Progenitor cell of endocrine pancreas (in vitro differentiated cells): ENCODE measurements around the gene FHL2. TPM values are rescaled to one million over a fixed set of nuclear protein-coding genes. Genes with fewer than 3 reads are reported as not detected.

Experiments
- DNase-seq: peaks from one replicate; pipeline ENCODE4 v3.0.0; 2021; ENCODE audit warnings: low spot score; ENCODE audit not compliant: unreplicated experiment
- H3K27ac Mint-ChIP-seq: 2 replicates; pipeline ENCODE4 v1.8.0; 2021; ENCODE audit warnings: mild to moderate bottlenecking, moderate library complexity, mixed read lengths
- H3K27me3 Mint-ChIP-seq: 2 replicates; pipeline ENCODE4 v1.8.0; 2021; ENCODE audit warnings: mixed read lengths
- H3K36me3 Mint-ChIP-seq: 2 replicates; pipeline ENCODE4 v1.8.0; 2022; ENCODE audit warnings: mixed read lengths; ENCODE audit not compliant: insufficient read depth
- H3K4me1 Mint-ChIP-seq: 2 replicates; pipeline ENCODE4 v1.8.0; 2021; ENCODE audit warnings: low read depth, mixed read lengths
- H3K4me3 Mint-ChIP-seq: 2 replicates; pipeline ENCODE4 v1.8.0; 2021; ENCODE audit warnings: low read depth, mild to moderate bottlenecking, moderate library complexity, mixed read lengths
- H3K9me3 Mint-ChIP-seq: 2 replicates; pipeline ENCODE4 v1.8.0; 2021; ENCODE audit warnings: low read depth, mixed read lengths
- total RNA-seq: library from RNA; stranded (reverse); gene quantifications from 2 replicates; pipeline ENCODE4 v1.2.1, GENCODE V29; 2021
- TF ChIP-seq, protein P1 (sequence below): fragments of 200-600 bp; sonication (generic); IDR thresholded peaks from one replicate; pipeline ENCODE4 v1.5.0; 2021; ENCODE audit warnings: antibody characterized with exemption, mild to moderate bottlenecking; ENCODE audit not compliant: unreplicated experiment

FHL2 gene
- total RNA-seq, 1 donor from 2014 or later, result 2.2 TPM

- no peaks in the 10 kb centered on the region for H3K9me3 Mint-ChIP-seq
- no peak overlapping the region for H3K4me3 Mint-ChIP-seq
- DNase-seq, result no peak
- H3K4me1 Mint-ChIP-seq, result no peaks in the 10 kb centered on the region
- no peaks in the 10 kb centered on the region for H3K27me3 Mint-ChIP-seq
- no peak overlapping the region for H3K27ac Mint-ChIP-seq
- no peaks in the 10 kb centered on the region for H3K36me3 Mint-ChIP-seq
- TF ChIP-seq, protein P1, sequence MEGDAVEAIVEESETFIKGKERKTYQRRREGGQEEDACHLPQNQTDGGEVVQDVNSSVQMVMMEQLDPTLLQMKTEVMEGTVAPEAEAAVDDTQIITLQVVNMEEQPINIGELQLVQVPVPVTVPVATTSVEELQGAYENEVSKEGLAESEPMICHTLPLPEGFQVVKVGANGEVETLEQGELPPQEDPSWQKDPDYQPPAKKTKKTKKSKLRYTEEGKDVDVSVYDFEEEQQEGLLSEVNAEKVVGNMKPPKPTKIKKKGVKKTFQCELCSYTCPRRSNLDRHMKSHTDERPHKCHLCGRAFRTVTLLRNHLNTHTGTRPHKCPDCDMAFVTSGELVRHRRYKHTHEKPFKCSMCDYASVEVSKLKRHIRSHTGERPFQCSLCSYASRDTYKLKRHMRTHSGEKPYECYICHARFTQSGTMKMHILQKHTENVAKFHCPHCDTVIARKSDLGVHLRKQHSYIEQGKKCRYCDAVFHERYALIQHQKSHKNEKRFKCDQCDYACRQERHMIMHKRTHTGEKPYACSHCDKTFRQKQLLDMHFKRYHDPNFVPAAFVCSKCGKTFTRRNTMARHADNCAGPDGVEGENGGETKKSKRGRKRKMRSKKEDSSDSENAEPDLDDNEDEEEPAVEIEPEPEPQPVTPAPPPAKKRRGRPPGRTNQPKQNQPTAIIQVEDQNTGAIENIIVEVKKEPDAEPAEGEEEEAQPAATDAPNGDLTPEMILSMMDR, result no peak
Observed at GRCh38 chr2:105385731-105386540, 12.9 kb downstream of the FHL2 start.

DNA sequence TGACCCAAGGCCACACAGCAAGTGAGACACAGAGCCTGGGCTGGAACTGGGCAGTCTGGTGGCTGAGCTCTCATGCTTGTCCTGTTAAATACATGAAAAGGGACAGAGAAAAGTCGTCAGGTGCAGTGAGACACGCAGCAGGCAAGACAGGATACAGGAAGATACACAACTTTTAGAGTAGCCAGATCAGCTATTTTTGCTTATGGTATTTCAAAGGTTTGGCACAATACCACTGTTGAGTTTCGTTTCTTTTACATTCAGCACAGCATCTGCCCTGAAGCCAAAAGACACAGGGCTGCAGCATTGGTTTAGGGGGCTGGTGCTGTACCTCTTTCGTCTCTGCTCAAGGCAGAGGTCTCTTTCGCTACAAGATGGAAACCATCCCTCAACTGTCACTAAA lies 14.0 kb downstream of the FHL2 start:
- TF ChIP-seq, protein P1, result no peak
- Mint-ChIP-seq H3K36me3 (no peaks in the 10 kb centered on the region), H3K9me3 (no peaks in the 10 kb centered on the region), H3K27ac (no peak overlapping the region), H3K4me3 (no peak overlapping the region), H3K4me1 (no peaks in the 10 kb centered on the region), H3K27me3 (no peaks in the 10 kb centered on the region)
- DNase-seq, result no peak

- Mint-ChIP-seq H3K4me1 (no peaks in the 10 kb centered on the region), H3K36me3 (no peaks in the 10 kb centered on the region), H3K27me3 (no peaks in the 10 kb centered on the region), H3K4me3 (no peak overlapping the region), H3K9me3 (no peaks in the 10 kb centered on the region), H3K27ac (no peak overlapping the region)
- no peak for DNase-seq
- TF ChIP-seq, protein P1, result no peak
Observed at GRCh38 chr2:105384216-105384615, 14.6 kb downstream of the FHL2 start.

DNA sequence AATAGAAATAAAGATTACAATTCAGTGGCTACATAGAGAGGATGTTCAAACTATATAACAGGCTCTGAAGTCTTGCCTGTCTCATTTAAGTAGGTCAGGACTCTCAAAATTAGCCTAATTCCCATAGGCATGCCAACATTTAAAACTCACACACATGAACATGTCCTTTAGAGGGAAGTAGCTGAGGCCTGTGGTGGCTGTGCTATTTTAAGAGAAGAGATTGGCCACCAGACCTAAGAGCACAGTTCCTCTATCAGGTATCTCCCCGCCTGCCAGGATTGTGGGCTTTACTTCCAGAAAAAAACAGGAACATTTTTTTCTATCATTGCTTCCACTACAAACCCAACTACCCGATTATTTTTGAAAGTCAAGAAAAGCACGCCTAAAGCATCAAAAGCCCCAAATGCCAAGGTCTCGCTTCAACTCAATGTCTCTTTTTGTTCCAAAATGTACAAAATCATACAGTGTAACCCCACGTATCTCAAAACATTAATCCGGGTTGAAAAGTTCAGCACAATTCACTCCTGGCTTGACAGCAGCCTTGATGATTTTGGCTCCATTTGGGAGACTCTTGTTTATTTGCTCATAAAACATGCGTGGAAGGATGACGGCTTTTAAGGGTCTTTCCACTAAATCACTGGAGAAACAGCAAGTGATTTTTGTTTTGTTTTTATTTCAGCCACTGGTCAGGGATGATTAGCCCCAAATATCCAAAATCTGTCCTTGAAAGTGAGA lies 15.3 kb downstream of the FHL2 start:
- H3K27me3 Mint-ChIP-seq, result no peaks in the 10 kb centered on the region
- TF ChIP-seq, protein P1, result no peak
- no peak overlapping the region for H3K27ac Mint-ChIP-seq
- H3K4me3 Mint-ChIP-seq, result no peak overlapping the region
- H3K9me3 Mint-ChIP-seq, result no peaks in the 10 kb centered on the region
- DNase-seq, result no peak
- H3K36me3 Mint-ChIP-seq, result no peaks in the 10 kb centered on the region
- H3K4me1 Mint-ChIP-seq, result no peaks in the 10 kb centered on the region

GRCh38 chr2:105382177-105382576 lies 16.7 kb downstream of the FHL2 start:
- H3K27ac Mint-ChIP-seq, result no peak overlapping the region
- no peaks in the 10 kb centered on the region for H3K36me3 Mint-ChIP-seq
- H3K9me3 Mint-ChIP-seq, result no peaks in the 10 kb centered on the region
- H3K4me1 Mint-ChIP-seq, result no peaks in the 10 kb centered on the region
- H3K27me3 Mint-ChIP-seq, result no peaks in the 10 kb centered on the region
- no peak for DNase-seq
- TF ChIP-seq, protein P1, result no peak
- H3K4me3 Mint-ChIP-seq, result no peak overlapping the region
